ENCODE measurements around the gene RCC2.
"Not testable (repeated sequence)": the region's sequence is repeated elsewhere in the genome, so short reads cannot be mapped to it uniquely, and the experiment has no call there.

Gene RCC2

DNA sequence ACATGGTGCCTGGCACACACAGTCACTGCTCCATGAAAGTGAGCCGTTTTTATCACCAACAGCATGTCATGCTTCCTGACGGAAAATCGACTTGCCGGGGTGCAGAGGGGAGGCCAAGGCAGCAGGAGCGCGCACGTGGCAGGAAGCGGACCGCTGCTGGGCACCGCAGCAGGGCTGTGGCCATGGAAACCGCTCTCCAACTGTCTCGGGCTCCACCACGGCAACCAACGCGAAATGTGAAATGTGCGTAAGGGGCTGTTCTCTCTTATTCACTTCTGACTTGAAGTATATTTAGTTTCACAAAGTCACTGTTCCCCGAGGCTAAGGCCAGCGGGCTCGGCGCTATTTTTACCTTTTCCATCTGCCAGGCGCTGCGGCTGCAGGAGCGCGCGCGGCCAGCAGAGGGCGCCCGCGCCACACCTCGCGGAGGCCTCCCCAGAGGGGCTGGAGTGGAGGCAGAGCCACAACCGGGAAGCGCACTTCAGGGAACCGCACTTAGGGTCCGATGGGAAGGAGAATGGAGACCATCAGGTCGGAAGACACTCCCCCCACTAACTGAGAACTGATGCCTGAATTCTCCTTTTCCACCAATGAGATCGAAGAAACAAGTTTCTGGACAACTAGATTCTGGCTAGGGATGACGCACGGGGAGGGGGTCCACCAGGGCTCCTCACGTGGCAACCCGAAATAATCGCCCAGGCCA is 19.7 kb downstream of the RCC2 start:
- peak; percentile 44 for DNase-seq (ENCODE audit: low spot score)

DNA sequence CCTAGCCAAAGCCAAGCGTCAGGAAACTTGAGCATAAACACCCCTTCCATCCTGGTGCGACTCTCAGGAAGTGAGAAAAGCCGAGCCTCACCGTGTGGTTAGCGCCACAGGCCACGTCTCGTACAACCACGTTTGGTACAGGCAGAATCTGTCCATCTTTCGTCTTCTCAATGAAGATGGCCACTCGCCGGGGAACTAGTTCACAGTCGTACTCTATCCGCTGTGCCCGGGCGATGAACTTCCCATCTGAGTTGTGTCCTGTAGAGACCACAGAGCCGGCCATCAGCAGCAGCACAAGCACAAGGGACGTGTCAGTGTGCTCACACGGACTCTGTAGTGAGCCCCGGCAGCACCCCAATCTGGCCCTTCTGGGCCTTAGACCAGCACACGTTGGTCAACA is 23.1 kb downstream of the RCC2 start:
- DNase-seq (ENCODE audit: low spot score), result no peak

DNA sequence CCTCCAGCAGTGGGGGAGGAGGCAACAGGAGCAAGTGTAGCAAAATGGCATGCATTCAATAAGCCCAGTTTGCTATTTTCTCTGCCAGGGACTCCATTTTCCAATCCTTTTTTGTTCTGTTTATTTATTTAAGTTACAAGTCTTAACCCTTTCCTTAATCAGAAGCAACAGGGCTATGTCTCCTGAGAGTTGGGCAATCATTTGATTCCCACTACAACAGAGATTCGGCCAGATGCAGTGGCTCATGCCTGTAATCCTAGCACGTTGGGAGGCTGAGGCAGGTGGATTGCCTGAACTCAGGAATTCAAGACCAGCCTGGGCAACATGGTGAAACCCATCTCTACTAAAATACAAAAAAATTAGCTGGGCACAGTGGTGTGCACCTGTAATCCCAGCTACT is 25.5 kb downstream of the RCC2 start:
- DNase-seq (ENCODE audit: low spot score), result no peak

- DNase-seq (ENCODE audit: low spot score), result no peak
Measured at GRCh38 chr1:17412093-17412870, 27.2 kb downstream of the RCC2 start.

DNA sequence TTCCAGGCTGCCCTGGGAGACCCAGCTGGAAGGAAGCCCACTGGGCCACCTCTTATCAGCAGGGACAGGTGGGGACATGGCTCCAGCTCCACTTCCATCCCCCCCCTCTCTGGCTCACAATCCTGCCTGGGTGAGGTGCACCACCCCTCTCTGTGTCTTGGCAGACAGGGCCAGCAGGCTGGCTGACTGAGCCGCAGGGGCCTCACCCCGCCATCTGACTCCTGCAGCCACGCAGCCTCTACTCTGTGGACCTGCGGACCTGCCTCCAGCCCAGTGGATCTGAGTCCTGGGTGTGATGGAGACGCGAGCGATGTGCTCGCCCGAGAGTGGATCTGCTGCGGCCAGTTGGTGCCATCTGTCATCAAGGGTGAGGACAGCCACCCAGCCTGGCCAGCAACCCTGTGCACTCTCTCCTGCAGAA is 30.1 kb downstream of the RCC2 start:
- no peak for DNase-seq (ENCODE audit: low spot score)

DNA sequence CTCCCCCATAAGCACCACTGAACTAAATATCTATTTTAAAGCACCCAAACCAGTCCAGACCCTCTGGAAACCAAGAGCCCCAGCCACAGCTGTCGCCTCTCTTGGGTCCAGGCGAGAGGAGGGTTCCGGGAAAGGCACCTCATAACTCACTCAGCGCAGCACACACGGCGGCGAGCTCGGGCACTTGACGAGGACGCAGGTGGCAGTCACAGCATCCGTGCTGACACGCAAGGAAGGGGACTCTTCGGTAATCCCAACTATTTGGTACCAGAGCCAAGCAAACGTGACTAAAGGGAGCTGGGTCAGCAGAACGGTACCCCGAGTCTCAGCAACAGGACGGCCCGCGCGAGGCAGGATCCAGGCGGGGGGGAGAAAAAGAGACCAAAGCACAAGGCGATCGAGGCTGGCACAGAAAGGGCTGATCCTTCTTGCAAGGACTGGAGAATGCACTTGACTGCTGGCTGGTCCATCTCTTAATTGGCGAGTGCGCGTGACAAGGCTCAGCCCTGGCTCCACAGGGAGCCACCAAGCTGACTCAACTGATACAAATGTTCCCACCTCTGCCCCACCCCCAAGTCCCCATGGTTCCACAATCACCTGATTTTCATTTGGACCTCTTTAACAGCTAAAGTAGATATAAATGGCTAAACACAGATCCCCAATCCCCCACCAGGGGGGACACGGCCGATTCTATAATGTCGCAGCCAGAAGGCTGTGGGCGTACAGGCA is 31.5 kb downstream of the RCC2 start:
- DNase-seq (ENCODE audit: low spot score), result not testable (repeated sequence)

DNA sequence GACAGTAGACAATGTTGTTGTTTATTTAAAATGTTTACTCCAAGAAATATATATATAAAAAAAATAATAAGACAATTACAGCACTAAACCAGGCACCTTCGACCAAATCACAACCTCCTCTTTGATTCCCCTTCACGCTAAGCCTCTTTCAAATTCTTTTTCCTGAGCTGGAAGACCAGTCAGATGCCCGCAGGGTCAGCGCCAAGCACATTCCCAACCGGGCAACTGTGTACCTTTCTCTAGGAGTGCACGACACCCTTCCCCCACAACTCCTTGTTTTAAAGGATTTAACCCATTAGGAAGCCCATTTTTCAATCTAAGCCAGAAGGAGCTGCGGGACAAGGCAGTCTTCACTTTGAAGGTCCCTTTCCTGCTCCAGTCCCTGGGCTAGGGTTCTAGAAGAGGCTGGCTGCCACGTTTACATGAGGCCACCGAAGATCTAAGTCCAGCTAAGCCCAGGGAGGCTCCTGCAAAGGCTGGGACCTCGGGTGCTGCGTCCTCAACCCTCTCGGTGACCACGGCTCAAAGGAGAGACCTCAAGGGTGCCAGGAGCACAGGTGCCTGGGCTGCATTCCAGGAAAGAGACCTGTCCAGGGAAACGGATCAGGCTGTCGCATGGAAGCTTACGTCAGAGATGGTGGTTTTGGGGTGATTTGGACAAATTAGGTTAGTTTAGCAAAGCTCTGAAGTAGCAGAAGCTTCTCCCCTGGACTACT is 32.6 kb downstream of the RCC2 start:
- DNase-seq (ENCODE audit: low spot score), result not testable (repeated sequence)

DNA sequence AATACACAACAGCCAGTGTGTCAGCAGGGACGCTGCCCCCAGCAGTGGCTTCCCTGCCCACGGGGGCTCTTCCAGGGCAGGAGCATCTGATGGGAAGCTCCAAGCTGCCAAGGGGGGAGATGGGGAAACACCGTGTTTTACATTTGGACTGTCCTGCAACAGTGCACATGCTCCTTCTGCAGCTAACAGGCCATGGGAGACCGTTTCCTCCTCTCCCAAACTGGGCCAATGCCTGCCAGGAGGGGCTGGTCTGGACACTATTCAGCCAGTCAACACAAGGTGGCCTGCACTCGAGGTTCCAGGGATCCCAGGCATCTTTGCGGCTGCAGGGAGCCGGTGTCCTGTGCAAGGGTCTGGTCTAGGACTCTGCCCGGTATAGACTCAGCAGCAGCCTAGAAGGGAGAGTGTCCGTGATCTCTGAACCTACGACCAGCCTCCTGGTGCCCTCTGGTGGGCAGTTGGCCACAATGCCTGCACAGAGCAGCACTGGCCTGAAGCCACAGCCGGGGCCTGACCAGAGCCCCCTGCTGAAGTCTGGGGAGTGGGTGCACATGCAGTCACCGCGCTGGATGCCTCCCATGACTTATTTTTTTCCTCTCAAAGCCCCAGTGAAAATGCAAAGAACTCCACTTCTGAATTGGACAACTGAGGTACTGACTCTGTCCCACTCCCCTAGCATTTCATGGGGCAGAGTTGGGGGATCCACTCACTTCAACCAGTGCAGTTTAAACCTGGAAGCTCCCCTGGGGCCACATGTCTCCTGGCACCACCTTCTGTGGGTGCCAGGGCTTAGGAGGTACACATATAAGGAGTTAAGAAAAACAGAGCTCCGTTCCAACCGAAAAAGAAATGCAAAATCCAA is 33.3 kb downstream of the RCC2 start:
- DNase-seq (ENCODE audit: low spot score), result peak; percentile 30

DNA sequence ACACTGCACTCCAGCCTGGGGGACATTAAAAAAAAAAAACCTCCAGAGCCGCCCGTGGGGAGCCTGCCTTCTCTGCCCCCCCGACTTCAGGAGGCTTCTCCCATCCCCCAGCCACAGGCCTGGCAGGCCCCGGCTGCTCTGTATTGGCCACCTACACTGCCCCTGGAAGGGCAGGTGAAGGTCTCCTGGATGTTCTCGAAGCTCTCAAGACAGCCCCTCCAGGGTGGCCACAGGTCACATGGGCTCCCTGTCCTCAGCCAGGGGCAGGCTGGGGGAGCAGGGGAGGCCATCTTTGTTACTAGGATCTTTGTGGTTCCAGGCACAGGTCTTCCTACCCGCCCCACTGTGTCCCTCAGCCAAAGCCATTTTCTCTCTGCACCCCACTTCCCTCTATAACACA is 34.7 kb downstream of the RCC2 start:
- no peak for DNase-seq (ENCODE audit: low spot score)

GRCh38 chr1:17404034-17404684 is 35.3 kb downstream of the RCC2 start:
- DNase-seq (ENCODE audit: low spot score), result no peak

DNA sequence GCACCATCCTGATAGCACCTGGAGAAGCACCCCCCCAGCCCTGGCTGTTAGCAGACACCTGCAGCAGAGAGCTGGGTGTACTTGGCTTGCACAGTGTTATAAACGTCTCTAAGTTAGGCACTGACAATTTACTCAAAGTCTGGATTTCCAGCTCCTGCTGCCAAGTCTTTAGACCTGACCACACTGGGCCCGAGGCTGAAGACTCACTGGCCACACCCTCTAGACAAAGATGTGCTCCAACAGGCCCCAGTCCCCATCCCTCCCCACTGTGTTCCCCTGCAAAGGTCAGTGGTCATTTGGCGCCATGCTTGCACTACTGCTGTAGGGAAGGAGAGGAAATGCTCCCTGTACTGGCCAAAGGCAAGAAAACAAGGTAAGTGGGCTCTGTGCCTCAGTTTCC is 36.4 kb downstream of the RCC2 start:
- DNase-seq (ENCODE audit: low spot score), result no peak

- no peak for DNase-seq (ENCODE audit: low spot score)
Measured at GRCh38 chr1:17401841-17402240, 37.6 kb downstream of the RCC2 start.

GRCh38 chr1:17400725-17401341 is 38.6 kb downstream of the RCC2 start:
- no peak for DNase-seq (ENCODE audit: low spot score)

GRCh38 chr1:17397910-17398695 is 41.4 kb downstream of the RCC2 start:
- DNase-seq (ENCODE audit: low spot score), result no peak

DNA sequence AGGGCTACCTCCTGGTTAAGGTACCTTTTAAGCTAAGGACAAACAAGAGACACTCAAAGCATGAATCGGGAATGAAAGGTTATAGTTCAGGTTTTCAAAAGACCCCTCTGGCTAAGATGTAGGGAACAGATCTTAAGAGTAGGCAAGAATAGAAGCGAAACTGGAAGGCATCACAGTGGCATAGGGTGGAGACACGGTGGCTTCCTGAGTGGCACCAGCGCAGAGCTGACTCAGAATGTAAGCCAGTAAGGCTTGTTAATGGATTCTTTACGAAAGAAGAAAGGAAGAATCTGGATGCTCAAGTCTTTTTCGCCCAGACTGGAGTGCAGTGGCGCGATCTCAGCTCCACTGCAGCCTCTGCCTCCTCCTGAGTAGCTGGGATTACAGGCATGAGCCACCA is 46.2 kb downstream of the RCC2 start:
- DNase-seq (ENCODE audit: low spot score), result no peak

DNA sequence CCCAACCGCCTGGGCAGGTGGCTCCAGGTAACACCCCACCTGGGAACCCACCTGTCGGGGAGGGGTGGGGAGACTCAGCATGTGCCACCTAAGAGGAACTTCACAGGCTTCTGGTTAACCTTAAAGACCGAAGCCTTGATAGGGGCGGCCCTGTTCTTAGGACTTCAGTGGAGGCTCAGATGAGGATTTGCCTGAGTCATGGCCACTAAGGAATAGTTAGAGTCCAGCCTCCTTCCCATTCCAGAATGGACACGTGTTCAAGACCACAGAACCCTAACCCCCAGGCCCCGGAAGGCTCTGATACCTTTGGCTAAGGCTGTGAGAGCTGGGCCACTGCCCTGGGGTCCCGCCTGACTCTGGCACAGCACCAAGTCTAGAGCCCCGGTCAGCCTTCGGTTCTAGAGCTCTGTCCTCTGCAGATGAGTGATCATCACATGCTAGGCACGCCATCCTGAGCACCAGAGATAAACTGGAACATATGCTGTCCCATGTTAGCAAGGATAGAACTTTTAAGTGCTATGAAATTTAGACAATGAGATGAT is 47.2 kb downstream of the RCC2 start:
- no peak for DNase-seq (ENCODE audit: low spot score)

GRCh38 chr1:17381161-17381560 is 58.3 kb downstream of the RCC2 start:
- DNase-seq (ENCODE audit: low spot score), result no peak

DNA sequence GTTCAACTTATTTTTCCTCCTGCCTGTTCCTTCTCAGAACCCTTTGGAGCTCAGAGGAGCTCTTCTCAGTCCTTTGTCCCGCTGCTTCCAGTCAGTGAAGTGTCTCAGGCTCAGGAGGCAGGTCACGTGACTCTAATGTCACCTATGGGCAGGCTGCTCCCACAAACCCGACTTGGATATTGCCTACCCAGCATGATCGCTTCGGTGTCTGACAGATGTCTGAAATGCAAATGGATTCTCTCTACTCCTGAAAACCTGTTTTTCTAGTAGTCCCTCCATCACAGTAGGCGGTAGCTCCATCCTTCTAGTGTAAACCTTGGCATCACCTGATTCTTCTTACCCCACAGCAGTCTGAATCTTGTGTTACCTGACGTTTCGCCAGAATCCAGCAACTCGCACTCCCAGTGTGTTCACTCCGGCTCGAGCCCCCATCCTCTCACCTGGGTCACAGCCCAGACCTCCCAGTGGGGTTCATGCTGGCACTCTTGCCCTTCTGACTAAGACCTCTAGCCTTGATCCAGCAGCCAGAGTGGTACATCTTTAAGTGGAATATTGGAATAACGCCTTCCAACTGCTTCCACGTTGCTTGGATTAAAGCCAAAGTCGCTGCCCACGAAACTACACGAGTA is 62.0 kb downstream of the RCC2 start:
- no peak for DNase-seq (ENCODE audit: low spot score)

DNA sequence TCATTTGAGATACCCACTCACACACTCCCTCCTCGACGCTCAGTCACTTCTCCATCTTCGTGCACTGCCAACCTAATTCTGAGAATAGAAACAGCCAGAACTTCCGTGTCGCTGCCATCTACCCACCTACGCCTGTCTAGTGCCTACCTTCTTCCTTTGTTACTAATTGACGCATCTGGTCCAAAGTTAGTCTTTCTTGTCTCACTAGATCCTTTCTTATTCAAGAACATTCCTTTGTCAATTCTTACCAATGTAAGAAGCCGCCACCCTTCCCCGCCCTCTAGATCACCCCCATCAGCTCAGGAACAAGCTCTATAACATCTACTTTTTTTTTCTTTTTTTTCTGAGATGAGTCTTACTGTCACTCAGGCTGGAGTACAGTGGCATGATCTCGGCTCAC is 63.8 kb downstream of the RCC2 start:
- DNase-seq (ENCODE audit: low spot score), result peak; percentile 78

All from putamen (tissue), 1 donor.